Right atrium auricular region (tissue), 2 donors: Measurements from ENCODE around the gene CTCFL. TPM values are rescaled to one million over a fixed set of nuclear protein-coding genes. Genes with fewer than 3 reads are reported as not detected.
"Not testable (repeated sequence)": the region's sequence is repeated elsewhere in the genome, so short reads cannot be mapped to it uniquely, and the experiment has no call there.

Experiments
- DNase-seq: peaks from one replicate; pipeline ENCODE4 v3.0.0-alpha.2; 2019; ENCODE audit warnings: low spot score
- H3K27ac ChIP-seq, 2 donors: fragments of 200-600 bp; sonication (generic); 1 replicate in 1 of 2; 2 replicates in 1 of 2; pipeline ENCODE4 v1.5.1; 2016 to 2019
- H3K27me3 ChIP-seq, 2 donors: fragments of 200-600 bp; sonication (generic); one replicate each; pipeline versions ENCODE4 v1.5.1 to v1.6.0; 2017 to 2019
- H3K36me3 ChIP-seq: fragments of 200-600 bp; sonication (generic); one replicate; pipeline ENCODE4 v1.5.1; 2016
- H3K4me1 ChIP-seq, 2 donors: fragments of 200-600 bp; sonication (generic); one replicate each; pipeline versions ENCODE4 v1.5.1 to v1.6.0; 2017 to 2019
- H3K4me3 ChIP-seq, 2 donors: fragments of 200-600 bp; sonication (generic); 1 replicate in 1 of 2; 2 replicates in 1 of 2; pipeline ENCODE4 v1.5.1; 2017 to 2019; ENCODE audit warnings: mild to moderate bottlenecking in 1 of 2, moderate library complexity in 1 of 2
- H3K9me3 ChIP-seq, 2 donors: fragments of 200-600 bp; sonication (generic); one replicate each; pipeline ENCODE4 v1.5.1; 2019
- CTCF ChIP-seq, 2 donors: fragments of 200-600 bp; sonication (generic); IDR thresholded peaks; one replicate each; pipeline ENCODE4 v1.5.1; 2019; ENCODE audit warnings: antibody characterized with exemption in 2 of 2
- total RNA-seq, 2 donors: library from RNA; depleted of rRNA; stranded (reverse); fragments of >200 nt; gene quantifications; one replicate each; pipeline ENCODE4 v1.1.0, GENCODE V29; 2016

The CTCFL gene
- total RNA-seq, 2 donors from 2014 or later, result not detected

GRCh38 chr20:57491373-57491772, 33.6 kb downstream of the CTCFL start:
- no peak overlapping the region for H3K4me3 ChIP-seq
- no peak for DNase-seq
- H3K4me1 ChIP-seq, result peaks cover 0 to 16% of the 10 kb centered on the region in 2 donors
- no peak for TF ChIP-seq CTCF (IDR thresholded peaks at IDR 0.05)
- H3K27me3 ChIP-seq, result no peaks in the 10 kb centered on the region
- no peak overlapping the region for H3K27ac ChIP-seq
- no peaks in the 10 kb centered on the region for H3K36me3 ChIP-seq
- no peaks in the 10 kb centered on the region for H3K9me3 ChIP-seq

GRCh38 chr20:57488277-57488676, 36.7 kb downstream of the CTCFL start:
- H3K27ac ChIP-seq, H3K4me1 ChIP-seq, H3K9me3 ChIP-seq, H3K4me3 ChIP-seq, H3K27me3 ChIP-seq, H3K36me3 ChIP-seq, DNase-seq: not testable (repeated sequence)

- H3K9me3 ChIP-seq, result no peaks in the 10 kb centered on the region
- H3K27me3 ChIP-seq, result no peaks in the 10 kb centered on the region
- peaks cover 0 to 10% of the 10 kb centered on the region in 2 donors for H3K4me1 ChIP-seq
- no peak for DNase-seq
- H3K27ac ChIP-seq, result no peak overlapping the region
- TF ChIP-seq CTCF (IDR thresholded peaks at IDR 0.05), result no peak
- no peak overlapping the region for H3K4me3 ChIP-seq
- H3K36me3 ChIP-seq, result no peaks in the 10 kb centered on the region
Observed at GRCh38 chr20:57485770-57486169, 39.2 kb downstream of the CTCFL start.

DNA sequence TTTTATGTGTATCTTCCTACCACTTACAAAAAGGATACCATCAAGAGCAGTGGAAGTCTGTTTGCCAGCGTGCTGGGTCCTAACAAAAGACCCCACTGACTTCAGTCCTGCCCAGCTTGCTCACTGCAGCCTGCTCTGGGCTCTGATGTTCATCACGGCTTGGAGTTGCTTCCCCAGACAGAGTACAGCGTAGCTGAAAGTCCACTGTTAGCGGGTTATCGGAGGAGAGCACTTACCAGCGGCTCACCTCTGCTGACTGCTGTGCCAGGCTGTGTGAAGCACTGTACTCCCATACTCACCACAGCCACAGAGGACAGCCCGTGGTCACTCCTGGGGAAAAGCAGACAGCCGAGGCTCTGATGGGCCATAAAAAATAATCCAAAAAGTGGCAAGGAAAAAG, 40.2 kb downstream of the CTCFL start:
- TF ChIP-seq CTCF (IDR thresholded peaks at IDR 0.05), result no peak
- H3K36me3 ChIP-seq, result no peaks in the 10 kb centered on the region

GRCh38 chr20:57483287-57484050, 41.5 kb downstream of the CTCFL start:
- no peak for TF ChIP-seq CTCF (IDR thresholded peaks at IDR 0.05)
- no peak for DNase-seq
- no peak overlapping the region for H3K27ac ChIP-seq
- H3K36me3 ChIP-seq, result no peaks in the 10 kb centered on the region
- no peak overlapping the region for H3K4me3 ChIP-seq
- H3K27me3 ChIP-seq, result no peaks in the 10 kb centered on the region
- H3K4me1 ChIP-seq, result peaks cover 0 to 16% of the 10 kb centered on the region in 2 donors
- no peaks in the 10 kb centered on the region for H3K9me3 ChIP-seq

More for the DNA sequence above, 40.2 kb downstream of the CTCFL start:
- H3K27me3 ChIP-seq, result no peaks in the 10 kb centered on the region
- no peak overlapping the region for H3K27ac ChIP-seq
- peaks cover 0 to 16% of the 10 kb centered on the region in 2 donors for H3K4me1 ChIP-seq
- H3K4me3 ChIP-seq, result no peak overlapping the region
- no peak for DNase-seq
- no peaks in the 10 kb centered on the region for H3K9me3 ChIP-seq

- Histone ChIP-seq H3K27ac (no peak overlapping the region), H3K9me3 (no peaks in the 10 kb centered on the region), H3K4me1 (peaks cover 0 to 16% of the 10 kb centered on the region in 2 donors), H3K4me3 (no peak overlapping the region), H3K27me3 (no peaks in the 10 kb centered on the region), H3K36me3 (no peaks in the 10 kb centered on the region)
- no peak for TF ChIP-seq CTCF (IDR thresholded peaks at IDR 0.05)
- no peak for DNase-seq
Observed at GRCh38 chr20:57482796-57483195, 42.1 kb downstream of the CTCFL start.
